HL-60 (cell line): ENCODE data around the gene CGGBP1.

Experiments used
- DNase-seq, 2 experiments: peaks; one replicate each; pipeline ENCODE4 v3.0.0-alpha.2; 2010 to 2020; ENCODE audit warnings: low read depth in 1 of 2, low spot score in 1 of 2
- H3K27ac ChIP-seq: fragments of 250-450 bp; sonication (Bioruptor Pico); replicated peaks from 2 replicates; pipeline ENCODE4 v1.5.1; 2020; ENCODE audit warnings: mild to moderate bottlenecking, moderate library complexity
- H3K27me3 ChIP-seq: fragments of 250-450 bp; sonication (Bioruptor Pico); 2 replicates; pipeline ENCODE4 v1.5.1; 2021; ENCODE audit warnings: mild to moderate bottlenecking, moderate library complexity; ENCODE audit not compliant: insufficient read depth, poor library complexity, severe bottlenecking
- H3K4me3 ChIP-seq: replicated peaks from 2 replicates; pipeline ENCODE4 v1.5.1; 2011; ENCODE audit warnings: mild to moderate bottlenecking, control low read depth, low read length; ENCODE audit not compliant: insufficient read depth
- GABPA ChIP-seq: IDR thresholded peaks from 2 replicates; pipeline ENCODE4 v1.6.1; 2012; ENCODE audit warnings: low read depth
- POLR2AphosphoS5 ChIP-seq: IDR thresholded peaks from 2 replicates; pipeline ENCODE4 v1.6.1; 2012; ENCODE audit warnings: low read depth
- SPI1 ChIP-seq: IDR thresholded peaks from 2 replicates; pipeline ENCODE4 v1.6.1; 2012; ENCODE audit warnings: low read depth, mild to moderate bottlenecking, borderline replicate concordance
- TF ChIP-seq, protein P1 (sequence below): IDR thresholded peaks from one replicate; pipeline ENCODE4 v1.5.1; 2011; ENCODE audit warnings: low read length, control low read depth, inconsistent platforms; ENCODE audit not compliant: insufficient read depth
- TF ChIP-seq, protein P2 (sequence below): IDR thresholded peaks from 2 replicates; pipeline ENCODE4 v1.6.1; 2012; ENCODE audit warnings: low read depth; ENCODE audit not compliant: insufficient replicate concordance

CGGBP1 gene

DNA sequence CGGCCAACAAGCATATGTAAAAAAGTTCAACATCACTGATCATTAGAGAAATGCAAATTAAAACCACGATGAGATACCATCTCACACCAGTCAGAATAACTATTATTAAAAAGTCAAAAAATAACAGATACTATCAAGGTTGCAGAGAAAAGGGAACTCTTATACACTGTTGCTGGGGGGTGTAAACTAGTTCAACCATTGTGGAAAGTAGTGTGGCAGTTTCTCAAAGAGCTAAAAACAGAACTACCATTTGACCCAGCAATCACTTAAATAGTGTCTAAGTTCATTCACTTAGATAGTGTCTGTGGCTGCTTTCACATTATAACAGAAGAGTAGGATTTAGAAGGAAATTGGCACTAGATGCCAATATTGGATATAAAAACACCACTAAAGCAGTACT is 49.7 kb downstream of the CGGBP1 start:
- DNase-seq, result no peak
- Histone ChIP-seq H3K4me3 (no peak overlapping the region), H3K27me3 (no peaks in the 10 kb centered on the region), H3K27ac (no peak overlapping the region)
- no peak for TF ChIP-seq GABPA
- TF ChIP-seq SPI1, result no peak
- no peak for TF ChIP-seq POLR2AphosphoS5
- TF ChIP-seq, protein P1, sequence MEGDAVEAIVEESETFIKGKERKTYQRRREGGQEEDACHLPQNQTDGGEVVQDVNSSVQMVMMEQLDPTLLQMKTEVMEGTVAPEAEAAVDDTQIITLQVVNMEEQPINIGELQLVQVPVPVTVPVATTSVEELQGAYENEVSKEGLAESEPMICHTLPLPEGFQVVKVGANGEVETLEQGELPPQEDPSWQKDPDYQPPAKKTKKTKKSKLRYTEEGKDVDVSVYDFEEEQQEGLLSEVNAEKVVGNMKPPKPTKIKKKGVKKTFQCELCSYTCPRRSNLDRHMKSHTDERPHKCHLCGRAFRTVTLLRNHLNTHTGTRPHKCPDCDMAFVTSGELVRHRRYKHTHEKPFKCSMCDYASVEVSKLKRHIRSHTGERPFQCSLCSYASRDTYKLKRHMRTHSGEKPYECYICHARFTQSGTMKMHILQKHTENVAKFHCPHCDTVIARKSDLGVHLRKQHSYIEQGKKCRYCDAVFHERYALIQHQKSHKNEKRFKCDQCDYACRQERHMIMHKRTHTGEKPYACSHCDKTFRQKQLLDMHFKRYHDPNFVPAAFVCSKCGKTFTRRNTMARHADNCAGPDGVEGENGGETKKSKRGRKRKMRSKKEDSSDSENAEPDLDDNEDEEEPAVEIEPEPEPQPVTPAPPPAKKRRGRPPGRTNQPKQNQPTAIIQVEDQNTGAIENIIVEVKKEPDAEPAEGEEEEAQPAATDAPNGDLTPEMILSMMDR, result no peak
- TF ChIP-seq, protein P2, sequence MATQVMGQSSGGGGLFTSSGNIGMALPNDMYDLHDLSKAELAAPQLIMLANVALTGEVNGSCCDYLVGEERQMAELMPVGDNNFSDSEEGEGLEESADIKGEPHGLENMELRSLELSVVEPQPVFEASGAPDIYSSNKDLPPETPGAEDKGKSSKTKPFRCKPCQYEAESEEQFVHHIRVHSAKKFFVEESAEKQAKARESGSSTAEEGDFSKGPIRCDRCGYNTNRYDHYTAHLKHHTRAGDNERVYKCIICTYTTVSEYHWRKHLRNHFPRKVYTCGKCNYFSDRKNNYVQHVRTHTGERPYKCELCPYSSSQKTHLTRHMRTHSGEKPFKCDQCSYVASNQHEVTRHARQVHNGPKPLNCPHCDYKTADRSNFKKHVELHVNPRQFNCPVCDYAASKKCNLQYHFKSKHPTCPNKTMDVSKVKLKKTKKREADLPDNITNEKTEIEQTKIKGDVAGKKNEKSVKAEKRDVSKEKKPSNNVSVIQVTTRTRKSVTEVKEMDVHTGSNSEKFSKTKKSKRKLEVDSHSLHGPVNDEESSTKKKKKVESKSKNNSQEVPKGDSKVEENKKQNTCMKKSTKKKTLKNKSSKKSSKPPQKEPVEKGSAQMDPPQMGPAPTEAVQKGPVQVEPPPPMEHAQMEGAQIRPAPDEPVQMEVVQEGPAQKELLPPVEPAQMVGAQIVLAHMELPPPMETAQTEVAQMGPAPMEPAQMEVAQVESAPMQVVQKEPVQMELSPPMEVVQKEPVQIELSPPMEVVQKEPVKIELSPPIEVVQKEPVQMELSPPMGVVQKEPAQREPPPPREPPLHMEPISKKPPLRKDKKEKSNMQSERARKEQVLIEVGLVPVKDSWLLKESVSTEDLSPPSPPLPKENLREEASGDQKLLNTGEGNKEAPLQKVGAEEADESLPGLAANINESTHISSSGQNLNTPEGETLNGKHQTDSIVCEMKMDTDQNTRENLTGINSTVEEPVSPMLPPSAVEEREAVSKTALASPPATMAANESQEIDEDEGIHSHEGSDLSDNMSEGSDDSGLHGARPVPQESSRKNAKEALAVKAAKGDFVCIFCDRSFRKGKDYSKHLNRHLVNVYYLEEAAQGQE, result no peak

DNA sequence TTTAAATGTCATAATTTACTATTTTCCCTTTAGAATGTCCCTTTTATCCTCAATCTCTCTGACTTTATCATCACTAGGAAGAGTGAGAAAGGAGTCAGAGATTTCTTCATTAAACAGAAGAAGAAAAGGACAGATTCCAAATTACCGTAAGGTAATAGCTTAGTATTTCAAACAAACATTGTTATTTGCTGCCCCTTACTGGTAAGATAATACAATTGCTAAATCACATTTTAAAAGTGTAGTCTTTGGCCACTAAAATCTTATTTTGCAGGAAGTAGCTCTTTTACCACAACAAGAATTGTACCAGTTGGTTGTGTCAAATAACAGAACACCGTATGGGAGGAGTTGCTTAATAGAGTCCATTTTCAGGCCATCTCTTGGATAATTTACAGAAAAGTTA is 53.7 kb downstream of the CGGBP1 start:
- H3K27me3 ChIP-seq, result peaks cover 7% of the 10 kb centered on the region
- TF ChIP-seq SPI1 (no peak), POLR2AphosphoS5 (no peak), GABPA (no peak)
- TF ChIP-seq, protein P1, result no peak
- TF ChIP-seq, protein P2, result no peak
- no peak overlapping the region for H3K27ac ChIP-seq
- no peak for DNase-seq
- H3K4me3 ChIP-seq, result no peak overlapping the region

DNA sequence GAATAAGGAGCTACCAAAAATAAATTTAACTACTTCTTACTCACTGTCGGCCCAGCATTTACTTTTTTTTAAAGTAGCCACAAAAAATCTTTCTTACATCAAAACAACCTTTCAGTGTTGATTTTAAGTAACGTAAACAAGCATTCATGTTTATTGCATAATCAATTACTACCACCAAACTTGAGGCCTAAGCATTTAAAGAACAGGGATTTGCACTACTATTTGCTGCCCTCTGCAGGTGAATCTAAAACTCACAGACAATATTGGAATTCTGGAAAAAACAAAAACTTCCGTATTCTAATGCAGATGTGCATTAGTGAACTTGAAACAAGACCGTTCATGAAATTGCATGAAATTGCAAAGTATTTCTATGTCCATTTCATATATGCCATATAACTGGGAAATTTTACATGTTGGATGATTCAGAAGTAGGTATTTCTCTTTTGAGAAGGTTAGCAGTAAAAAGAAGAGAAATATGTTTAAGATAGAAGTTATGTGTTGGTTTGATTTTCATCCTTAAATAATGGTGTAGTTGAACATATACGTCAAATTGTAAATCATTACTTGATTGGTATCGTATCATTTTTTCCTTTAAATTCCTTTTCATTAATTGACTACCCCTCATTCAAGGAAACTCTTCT is 55.6 kb downstream of the CGGBP1 start:
- DNase-seq, result peak; percentile 13 to 36
- no peak for TF ChIP-seq GABPA
- TF ChIP-seq, protein P1, result peak; percentile 34

DNA sequence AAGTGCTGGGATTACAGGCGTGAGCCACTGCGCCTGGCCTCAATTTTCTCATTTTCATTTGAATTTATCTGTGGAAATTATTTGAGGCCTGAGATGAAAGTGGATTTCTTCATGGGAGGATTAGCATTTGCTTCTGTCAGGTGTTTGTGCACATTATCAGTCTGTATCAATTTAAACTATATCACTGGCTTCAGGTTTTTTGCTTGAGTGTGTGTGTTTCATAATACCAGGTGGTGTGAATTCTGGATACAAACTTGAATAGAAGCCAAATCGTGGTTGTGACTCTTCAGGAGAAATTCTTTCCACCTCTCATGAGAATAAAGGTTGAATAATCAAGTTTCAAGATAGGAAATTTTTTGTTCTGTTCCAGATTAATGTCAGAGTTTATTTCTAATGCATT is 56.4 kb downstream of the CGGBP1 start:
- no peak overlapping the region for H3K4me3 ChIP-seq
- DNase-seq, result no peak
- H3K27me3 ChIP-seq, result peaks cover 9% of the 10 kb centered on the region
- TF ChIP-seq, protein P1, result no peak
- TF ChIP-seq GABPA, result no peak
- TF ChIP-seq, protein P2, result no peak
- no peak for TF ChIP-seq SPI1
- TF ChIP-seq POLR2AphosphoS5, result no peak
- no peak overlapping the region for H3K27ac ChIP-seq

More for the DNA sequence above, 55.6 kb downstream of the CGGBP1 start:
- Histone ChIP-seq H3K4me3 (no peak overlapping the region), H3K27ac (no peak overlapping the region), H3K27me3 (peaks cover 9% of the 10 kb centered on the region)
